ENCODE results near the gene S100A4. TPM values are rescaled to one million over a fixed set of nuclear protein-coding genes. Genes with fewer than 3 reads are reported as not detected.

Gene S100A4
- total RNA-seq, 1 donor from 2014 or later: 2.8 TPM

DNA sequence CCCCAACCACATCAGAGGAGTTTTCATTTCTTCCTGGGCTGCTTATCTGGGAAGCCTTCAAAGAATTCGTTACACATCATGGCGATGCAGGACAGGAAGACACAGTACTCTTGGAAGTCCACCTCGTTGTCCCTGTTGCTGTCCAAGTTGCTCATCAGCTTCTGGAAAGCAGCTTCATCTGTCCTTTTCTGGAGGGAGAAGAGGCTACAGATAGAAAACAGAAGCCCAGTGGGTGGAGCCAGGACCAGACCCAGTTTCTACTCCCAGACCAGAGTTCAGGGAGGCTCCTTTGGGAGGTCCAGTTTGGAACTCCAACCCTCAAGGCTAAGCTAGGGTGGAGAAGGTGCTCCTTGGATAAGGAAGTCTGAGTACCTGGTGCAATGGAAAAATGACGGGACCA, 1.9 kb downstream of the S100A4 start:
- H3K9me3 Mint-ChIP-seq (ENCODE audit: unreplicated experiment): no peaks in the 10 kb centered on the region
- H3K4me1 Mint-ChIP-seq (ENCODE audit: unreplicated experiment): peaks cover 22% of the 10 kb centered on the region
- no peak for DNase-seq (ENCODE audit: low spot score)
- peaks cover 13% of the 10 kb centered on the region for H3K27me3 Mint-ChIP-seq (ENCODE audit: unreplicated experiment)
- peaks cover 4% of the 10 kb centered on the region for H3K36me3 Mint-ChIP-seq (ENCODE audit: low read depth, unreplicated experiment)
- TF ChIP-seq, protein P1, sequence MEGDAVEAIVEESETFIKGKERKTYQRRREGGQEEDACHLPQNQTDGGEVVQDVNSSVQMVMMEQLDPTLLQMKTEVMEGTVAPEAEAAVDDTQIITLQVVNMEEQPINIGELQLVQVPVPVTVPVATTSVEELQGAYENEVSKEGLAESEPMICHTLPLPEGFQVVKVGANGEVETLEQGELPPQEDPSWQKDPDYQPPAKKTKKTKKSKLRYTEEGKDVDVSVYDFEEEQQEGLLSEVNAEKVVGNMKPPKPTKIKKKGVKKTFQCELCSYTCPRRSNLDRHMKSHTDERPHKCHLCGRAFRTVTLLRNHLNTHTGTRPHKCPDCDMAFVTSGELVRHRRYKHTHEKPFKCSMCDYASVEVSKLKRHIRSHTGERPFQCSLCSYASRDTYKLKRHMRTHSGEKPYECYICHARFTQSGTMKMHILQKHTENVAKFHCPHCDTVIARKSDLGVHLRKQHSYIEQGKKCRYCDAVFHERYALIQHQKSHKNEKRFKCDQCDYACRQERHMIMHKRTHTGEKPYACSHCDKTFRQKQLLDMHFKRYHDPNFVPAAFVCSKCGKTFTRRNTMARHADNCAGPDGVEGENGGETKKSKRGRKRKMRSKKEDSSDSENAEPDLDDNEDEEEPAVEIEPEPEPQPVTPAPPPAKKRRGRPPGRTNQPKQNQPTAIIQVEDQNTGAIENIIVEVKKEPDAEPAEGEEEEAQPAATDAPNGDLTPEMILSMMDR (IDR thresholded peaks at IDR 0.05; ENCODE audit: unreplicated experiment): no peak
- no peak overlapping the region for H3K4me3 Mint-ChIP-seq (ENCODE audit: unreplicated experiment)
- H3K27ac Mint-ChIP-seq (ENCODE audit: unreplicated experiment): no peak overlapping the region

DNA sequence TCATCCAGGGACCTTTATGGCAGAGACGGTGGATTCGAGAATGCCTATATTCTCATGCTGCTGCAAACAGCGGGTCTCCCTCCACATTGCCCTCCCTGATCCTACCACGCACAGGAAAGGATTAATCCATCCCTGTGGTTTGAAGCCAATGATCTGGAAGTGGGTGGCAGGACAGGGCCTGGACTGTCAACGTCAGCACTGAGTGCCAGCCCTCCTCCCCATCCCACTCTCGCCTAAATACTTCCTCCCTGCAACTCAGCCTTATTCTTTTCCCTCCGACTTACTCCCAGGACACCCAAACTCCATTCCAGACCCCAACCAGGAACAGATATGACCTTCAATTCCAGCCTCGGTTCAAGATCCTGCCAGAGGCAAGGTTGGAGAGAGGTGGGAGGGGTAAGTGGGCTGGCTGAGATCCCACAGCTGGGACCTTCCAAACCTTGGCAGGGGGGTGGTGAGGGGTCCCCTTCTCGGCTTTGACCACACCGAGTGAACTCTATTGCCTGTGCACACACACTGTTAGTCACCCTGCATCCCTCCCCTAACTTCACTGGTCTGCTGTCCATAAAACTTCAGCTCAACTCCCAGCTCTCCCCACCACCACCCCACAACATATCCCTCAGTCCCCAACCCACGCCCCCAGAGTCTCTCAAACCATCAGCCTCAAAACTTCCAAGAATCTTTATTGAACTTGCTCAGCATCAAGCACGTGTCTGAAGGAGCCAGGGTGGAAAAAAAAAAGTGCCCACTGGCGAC, 2.5 kb downstream of the S100A4 start:
- H3K4me1 Mint-ChIP-seq (ENCODE audit: unreplicated experiment): peaks cover 22% of the 10 kb centered on the region
- H3K27me3 Mint-ChIP-seq (ENCODE audit: unreplicated experiment): peaks cover 15% of the 10 kb centered on the region
- TF ChIP-seq, protein P1 (IDR thresholded peaks at IDR 0.05; ENCODE audit: unreplicated experiment): no peak
- H3K36me3 Mint-ChIP-seq (ENCODE audit: low read depth, unreplicated experiment): peaks cover 4% of the 10 kb centered on the region
- H3K27ac Mint-ChIP-seq (ENCODE audit: unreplicated experiment): no peak overlapping the region
- no peak overlapping the region for H3K4me3 Mint-ChIP-seq (ENCODE audit: unreplicated experiment)
- H3K9me3 Mint-ChIP-seq (ENCODE audit: unreplicated experiment): no peaks in the 10 kb centered on the region
- no peak for DNase-seq (ENCODE audit: low spot score)

DNA sequence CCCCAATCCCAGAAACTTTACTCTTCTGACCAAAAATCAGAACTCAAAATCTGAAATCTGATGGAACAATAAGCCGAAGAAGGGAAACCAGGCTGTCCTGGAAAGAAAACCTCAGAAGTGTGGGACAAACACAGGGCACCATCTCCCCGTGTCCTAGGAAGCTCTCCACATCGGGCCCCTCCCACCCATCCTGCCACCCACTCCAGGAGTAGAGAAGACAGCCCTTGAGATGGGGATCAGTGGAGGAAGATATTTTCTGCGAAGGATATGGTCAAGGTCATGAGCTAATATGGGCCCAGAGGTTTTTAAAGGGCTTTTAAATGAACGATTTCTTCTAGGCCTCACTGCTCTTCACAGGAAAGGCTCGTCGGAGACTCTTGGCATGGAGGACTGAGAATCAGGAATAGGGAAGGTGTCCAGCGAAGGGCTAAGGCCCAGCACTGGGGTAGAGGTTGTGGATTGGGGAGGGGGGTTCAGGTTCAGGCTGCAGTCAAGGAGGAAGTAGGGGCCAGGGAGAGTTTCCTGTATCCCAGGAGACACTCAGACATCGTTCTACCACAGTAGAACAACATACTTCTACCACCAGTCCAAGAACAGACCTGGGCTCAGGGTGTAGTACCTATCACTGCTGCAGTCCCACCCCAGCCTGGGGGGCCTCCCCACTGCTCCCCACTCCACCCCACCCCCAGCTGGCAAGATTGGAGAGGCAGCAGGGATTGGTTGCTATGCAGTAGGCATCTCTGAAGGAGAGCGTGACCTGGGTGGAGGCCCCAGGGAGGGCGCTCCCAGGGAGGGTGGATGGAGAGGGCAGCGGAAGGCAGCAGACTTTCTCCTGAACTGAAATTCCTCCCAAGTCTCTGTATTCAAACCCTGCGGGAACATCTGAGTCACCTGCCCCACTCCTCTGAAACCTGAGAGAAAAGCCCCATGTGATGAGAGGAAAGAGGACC, 3.7 kb downstream of the S100A4 start:
- no peak overlapping the region for H3K27ac Mint-ChIP-seq (ENCODE audit: unreplicated experiment)
- H3K4me1 Mint-ChIP-seq (ENCODE audit: unreplicated experiment): peaks cover 22% of the 10 kb centered on the region
- peaks cover 4% of the 10 kb centered on the region for H3K36me3 Mint-ChIP-seq (ENCODE audit: low read depth, unreplicated experiment)

DNA sequence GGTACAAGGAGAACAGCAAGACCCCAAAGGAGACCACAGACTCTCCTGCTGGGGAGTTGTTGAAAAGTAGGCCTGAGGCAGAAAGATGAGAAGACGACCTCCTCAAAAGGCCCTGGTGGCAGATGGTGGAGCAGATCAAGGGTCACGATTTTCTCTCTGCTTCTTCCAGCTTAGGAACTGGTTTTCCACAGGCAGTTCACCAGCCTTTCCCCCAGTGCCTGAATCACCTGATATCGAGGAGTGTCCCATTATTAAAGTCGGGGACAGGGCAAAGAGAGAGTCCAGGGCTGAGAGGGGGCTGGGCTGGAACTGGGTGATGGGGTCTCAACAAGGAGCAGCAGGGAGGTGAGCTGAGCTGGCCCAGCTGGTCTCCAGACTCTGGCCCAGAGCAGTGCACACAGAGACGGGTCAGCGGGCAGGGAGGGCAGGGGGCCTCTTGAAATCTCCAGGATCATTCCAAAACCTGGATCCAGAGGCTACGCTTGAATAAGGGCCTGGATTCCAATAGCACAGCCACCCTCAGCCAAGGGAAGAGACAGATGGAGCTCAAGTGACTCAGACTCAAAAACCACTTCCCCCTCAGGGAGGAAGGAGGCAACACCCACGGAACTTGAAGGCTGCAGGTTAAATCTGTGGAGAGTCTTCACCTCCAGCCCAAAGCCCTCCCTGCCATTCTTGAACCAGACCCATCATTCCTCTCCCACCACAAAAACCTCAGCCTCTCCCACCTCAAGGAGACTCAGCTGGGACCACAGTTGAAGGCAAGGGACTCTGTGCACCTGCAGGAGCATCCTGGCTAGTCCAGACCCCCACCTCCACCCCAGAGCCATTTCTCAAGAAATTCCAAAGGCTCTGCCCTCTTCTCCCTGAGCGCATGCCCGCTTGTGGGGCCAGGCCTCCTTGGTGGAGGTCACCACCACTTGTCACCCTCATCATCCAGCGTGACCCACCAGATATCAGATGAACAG, 4.9 kb downstream of the S100A4 start, which contains the start of gene S100A5:
Gene S100A5 (minus strand): TSS at position 541 of the 968 bp plus-strand sequence. CDS start 743 bp downstream, outside the sequence.
- no peak for DNase-seq (ENCODE audit: low spot score)
- Mint-ChIP-seq H3K27me3 (ENCODE audit: unreplicated experiment) (peaks cover 13% of the 10 kb centered on the region), H3K9me3 (ENCODE audit: unreplicated experiment) (no peaks in the 10 kb centered on the region), H3K4me3 (ENCODE audit: unreplicated experiment) (no peak within 1 kb of the TSS), H3K4me1 (ENCODE audit: unreplicated experiment) (peaks cover 22% of the 10 kb centered on the region), H3K36me3 (ENCODE audit: low read depth, unreplicated experiment) (no peaks in the 10 kb centered on the region), H3K27ac (ENCODE audit: unreplicated experiment) (no peak within 1 kb of the TSS)
- TF ChIP-seq, protein P1 (IDR thresholded peaks at IDR 0.05; ENCODE audit: unreplicated experiment): no peak

More for the DNA sequence above, 3.7 kb downstream of the S100A4 start:
- Mint-ChIP-seq H3K4me3 (ENCODE audit: unreplicated experiment) (no peak overlapping the region), H3K27me3 (ENCODE audit: unreplicated experiment) (peaks cover 18% of the 10 kb centered on the region), H3K9me3 (ENCODE audit: unreplicated experiment) (no peaks in the 10 kb centered on the region)
- TF ChIP-seq, protein P1 (IDR thresholded peaks at IDR 0.05; ENCODE audit: unreplicated experiment): no peak
- no peak for DNase-seq (ENCODE audit: low spot score)
